Right lung (tissue), 10 donors: ENCODE data around the gene SEMA4B. TPM values are rescaled to one million over a fixed set of nuclear protein-coding genes. Genes with fewer than 3 reads are reported as not detected.
"Not testable (repeated sequence)": the region's sequence is repeated elsewhere in the genome, so short reads cannot be mapped to it uniquely, and the experiment has no call there.

Experiments used
- DNase-seq, 2 donors: peaks; one replicate each; pipeline ENCODE4 v3.0.0-alpha.2; 2013
- long read RNA-seq, 8 donors: transcript quantifications; one replicate each; lab custom pipeline, GENCODE V29; 2026
- polyA plus RNA-seq, 5 donors: library from polyadenylated mRNA; unstranded; fragments of 120-200 nt; gene quantifications; one replicate each; pipeline versions ENCODE4 v1.2.1 to v1.2.3, GENCODE V29; 2013; ENCODE audit warnings: inconsistent platforms in 1 of 5, low replicate concordance in 1 of 5; ENCODE audit not compliant: insufficient read length in 5 of 5, insufficient read depth in 1 of 5

Gene SEMA4B
- 10 to 100 TPM; 21.0 to 30.0 (median 23.4) TPM for polyA plus RNA-seq
- long read RNA-seq, donor 1, partial matches to known transcripts = 7 of 9 reads
- long read RNA-seq, donor 1, other reads (novel, unspliced or antisense) = 0 of 9 reads
- long read RNA-seq, donor 2, partial matches to known transcripts = 0 of 2 reads
- long read RNA-seq, donor 2, other reads (novel, unspliced or antisense) = 0 of 2 reads
- long read RNA-seq, donor 3, partial matches to known transcripts = 0 of 4 reads
- long read RNA-seq, donor 3, other reads (novel, unspliced or antisense) = 0 of 4 reads
- long read RNA-seq, donor 4, transcript SEMA4B-202 (14 exons, 3,807 nt) = major isoform, 6 of 7 reads
- long read RNA-seq, donor 4, partial matches to known transcripts = 0 of 7 reads
- long read RNA-seq, donor 4, other reads (novel, unspliced or antisense) = 0 of 7 reads
- long read RNA-seq, donor 5 = 0 reads
- long read RNA-seq, donor 6, partial matches to known transcripts = 13 of 18 reads
- long read RNA-seq, donor 6, other reads (novel, unspliced or antisense) = 0 of 18 reads
- long read RNA-seq, donor 7, transcript SEMA4B-202 (14 exons, 3,807 nt) = major isoform, 6 of 7 reads
- long read RNA-seq, donor 7, partial matches to known transcripts = 0 of 7 reads
- long read RNA-seq, donor 7, other reads (novel, unspliced or antisense) = 0 of 7 reads
- long read RNA-seq, donor 8, partial matches to known transcripts = 0 of 3 reads
- long read RNA-seq, donor 8, other reads (novel, unspliced or antisense) = 0 of 3 reads

- DNase-seq = peak; percentile 72 to 78
Observed at GRCh38 chr15:90201130-90201943, at the start of gene SEMA4B. SEMA4B (plus strand) TSS chr15:90201330; CDS start chr15:90201579, 249 bp downstream.

GRCh38 chr15:90151989-90152645, 49.0 kb upstream of the SEMA4B start:
- no peak for DNase-seq

- no peak for DNase-seq
Observed at GRCh38 chr15:90153658-90154057, 47.5 kb upstream of the SEMA4B start.

- DNase-seq = no peak
Observed at GRCh38 chr15:90154246-90154645, 46.9 kb upstream of the SEMA4B start.

GRCh38 chr15:90154861-90155626, 46.1 kb upstream of the SEMA4B start:
- peak in 1 of 2 donors; percentile 54 for DNase-seq

GRCh38 chr15:90159213-90159612, 41.9 kb upstream of the SEMA4B start:
- DNase-seq = no peak

GRCh38 chr15:90160781-90161727, 40.1 kb upstream of the SEMA4B start:
- DNase-seq = no peak

- DNase-seq = no peak
Observed at GRCh38 chr15:90161950-90162361, 39.2 kb upstream of the SEMA4B start.

GRCh38 chr15:90162956-90163355, 38.2 kb upstream of the SEMA4B start:
- DNase-seq = no peak

- DNase-seq = not testable (repeated sequence)
Observed at GRCh38 chr15:90164239-90164638, 36.9 kb upstream of the SEMA4B start.

GRCh38 chr15:90165157-90165556, 36.0 kb upstream of the SEMA4B start:
- no peak for DNase-seq

GRCh38 chr15:90165659-90166489, 35.3 kb upstream of the SEMA4B start:
- DNase-seq = peak in 1 of 2 donors; percentile 28

GRCh38 chr15:90167121-90167520, 34.0 kb upstream of the SEMA4B start:
- no peak for DNase-seq

GRCh38 chr15:90171623-90172022, 29.5 kb upstream of the SEMA4B start:
- DNase-seq = no peak

GRCh38 chr15:90173372-90173771, 27.8 kb upstream of the SEMA4B start:
- DNase-seq = no peak

- DNase-seq = peak; percentile 37 to 51
Observed at GRCh38 chr15:90174140-90174875, 26.8 kb upstream of the SEMA4B start.

- DNase-seq = no peak
Observed at GRCh38 chr15:90177012-90177411, 24.1 kb upstream of the SEMA4B start.
